ENCODE results near the gene RABAC1.
A peak's percentile ranks its signal among the peaks of the same experiment; 100 is the strongest.

Gene RABAC1

GRCh38 chr19:41932259-41932719, 26.8 kb downstream of the RABAC1 start:
- H3K9me3 Mint-ChIP-seq, result no peaks in the 10 kb centered on the region
- ATAC-seq, result no peak

GRCh38 chr19:41930926-41931592, 28.1 kb downstream of the RABAC1 start:
- H3K4me3 Mint-ChIP-seq, result no peak overlapping the region

More at GRCh38 chr19:41932259-41932719, 26.8 kb downstream of the RABAC1 start:
- peak overlapping the region; percentile 11 for H3K27ac Mint-ChIP-seq
- H3K27me3 Mint-ChIP-seq, result peaks cover 20% of the 10 kb centered on the region
- H3K4me1 Mint-ChIP-seq, result peaks cover 54% of the 10 kb centered on the region
- H3K36me3 Mint-ChIP-seq (ENCODE audit: low read depth), result no peaks in the 10 kb centered on the region
- no peak overlapping the region for H3K4me3 Mint-ChIP-seq
- DNase-seq, result no peak

GRCh38 chr19:41930322-41930722, 28.8 kb downstream of the RABAC1 start:
- H3K4me1 Mint-ChIP-seq, result peaks cover 42% of the 10 kb centered on the region
- DNase-seq (no peak), ATAC-seq (no peak)
- H3K36me3 Mint-ChIP-seq (ENCODE audit: low read depth), result no peaks in the 10 kb centered on the region
- no peaks in the 10 kb centered on the region for H3K9me3 Mint-ChIP-seq
- no peak overlapping the region for H3K27ac Mint-ChIP-seq
- peaks cover 14% of the 10 kb centered on the region for H3K27me3 Mint-ChIP-seq
- peak overlapping the region; percentile 24 for H3K4me3 Mint-ChIP-seq

More at GRCh38 chr19:41930926-41931592, 28.1 kb downstream of the RABAC1 start:
- Mint-ChIP-seq H3K27ac (no peak overlapping the region), H3K9me3 (no peaks in the 10 kb centered on the region), H3K4me1 (peaks cover 45% of the 10 kb centered on the region), H3K27me3 (peaks cover 16% of the 10 kb centered on the region), H3K36me3 (ENCODE audit: low read depth) (no peaks in the 10 kb centered on the region)
- DNase-seq, result no peak
- ATAC-seq, result no peak

- H3K27me3 Mint-ChIP-seq, result peaks cover 9% of the 10 kb centered on the region
- ATAC-seq (no peak), DNase-seq (no peak)
- no peak overlapping the region for H3K27ac Mint-ChIP-seq
- peaks cover 35% of the 10 kb centered on the region for H3K4me1 Mint-ChIP-seq
- no peaks in the 10 kb centered on the region for H3K9me3 Mint-ChIP-seq
- peak overlapping the region; percentile 80 for H3K4me3 Mint-ChIP-seq
- H3K36me3 Mint-ChIP-seq (ENCODE audit: low read depth), result no peaks in the 10 kb centered on the region
Observed at GRCh38 chr19:41929536-41930071, 29.5 kb downstream of the RABAC1 start.

GRCh38 chr19:41928754-41929535, 30.2 kb downstream of the RABAC1 start:
- DNase-seq (no peak), ATAC-seq (peak; percentile 41)
- Mint-ChIP-seq H3K9me3 (no peaks in the 10 kb centered on the region), H3K36me3 (ENCODE audit: low read depth) (no peaks in the 10 kb centered on the region), H3K27me3 (peaks cover 9% of the 10 kb centered on the region), H3K4me1 (peaks cover 30% of the 10 kb centered on the region), H3K27ac (peak overlapping the region; percentile 68), H3K4me3 (peak overlapping the region; percentile 80)

GRCh38 chr19:41928221-41928683, 30.9 kb downstream of the RABAC1 start, which contains the start of gene ERFL:
Gene ERFL, minus strand, starts transcription at chr19:41928449. Its CDS starts 15,530 bp downstream, at chr19:41912919.
- peak within 1 kb of the TSS; percentile 68 for H3K27ac Mint-ChIP-seq
- H3K4me3 Mint-ChIP-seq, result peak within 1 kb of the TSS; percentile 80
- peaks cover 9% of the 10 kb centered on the region for H3K27me3 Mint-ChIP-seq
- no peaks in the 10 kb centered on the region for H3K36me3 Mint-ChIP-seq (ENCODE audit: low read depth)
- ATAC-seq (peak; percentile 51), DNase-seq (no peak)
- H3K9me3 Mint-ChIP-seq, result no peaks in the 10 kb centered on the region
- H3K4me1 Mint-ChIP-seq, result peaks cover 26% of the 10 kb centered on the region

- H3K4me1 Mint-ChIP-seq, result peaks cover 28% of the 10 kb centered on the region
- H3K36me3 Mint-ChIP-seq (ENCODE audit: low read depth), result no peaks in the 10 kb centered on the region
- no peak for DNase-seq
- no peak overlapping the region for H3K27ac Mint-ChIP-seq
- peak overlapping the region; percentile 78 for H3K4me3 Mint-ChIP-seq
- no peaks in the 10 kb centered on the region for H3K9me3 Mint-ChIP-seq
- no peak for ATAC-seq
- peaks cover 10% of the 10 kb centered on the region for H3K27me3 Mint-ChIP-seq
Observed at GRCh38 chr19:41927497-41928192, 31.5 kb downstream of the RABAC1 start.

GRCh38 chr19:41926763-41927496, 32.2 kb downstream of the RABAC1 start:
- ATAC-seq (no peak), DNase-seq (no peak)
- H3K4me1 Mint-ChIP-seq, result peaks cover 32% of the 10 kb centered on the region
- H3K27me3 Mint-ChIP-seq, result peaks cover 15% of the 10 kb centered on the region
- no peak overlapping the region for H3K27ac Mint-ChIP-seq
- no peaks in the 10 kb centered on the region for H3K9me3 Mint-ChIP-seq
- H3K4me3 Mint-ChIP-seq, result no peak overlapping the region
- H3K36me3 Mint-ChIP-seq (ENCODE audit: low read depth), result no peaks in the 10 kb centered on the region

GRCh38 chr19:41926028-41926762, 32.9 kb downstream of the RABAC1 start:
- no peaks in the 10 kb centered on the region for H3K9me3 Mint-ChIP-seq
- no peak overlapping the region for H3K4me3 Mint-ChIP-seq
- H3K4me1 Mint-ChIP-seq, result peaks cover 34% of the 10 kb centered on the region
- H3K36me3 Mint-ChIP-seq (ENCODE audit: low read depth), result no peaks in the 10 kb centered on the region
- H3K27me3 Mint-ChIP-seq, result peaks cover 18% of the 10 kb centered on the region
- no peak for DNase-seq
- H3K27ac Mint-ChIP-seq, result no peak overlapping the region
- no peak for ATAC-seq

GRCh38 chr19:41925208-41926003, 33.7 kb downstream of the RABAC1 start:
- Mint-ChIP-seq H3K4me1 (peaks cover 30% of the 10 kb centered on the region), H3K4me3 (no peak overlapping the region), H3K9me3 (no peaks in the 10 kb centered on the region), H3K27ac (no peak overlapping the region), H3K27me3 (peaks cover 16% of the 10 kb centered on the region), H3K36me3 (ENCODE audit: low read depth) (no peaks in the 10 kb centered on the region)
- ATAC-seq (no peak), DNase-seq (no peak)

GRCh38 chr19:41924151-41925145, 34.7 kb downstream of the RABAC1 start:
- no peaks in the 10 kb centered on the region for H3K9me3 Mint-ChIP-seq
- H3K4me3 Mint-ChIP-seq, result no peak overlapping the region
- H3K27me3 Mint-ChIP-seq, result peaks cover 12% of the 10 kb centered on the region
- no peaks in the 10 kb centered on the region for H3K36me3 Mint-ChIP-seq (ENCODE audit: low read depth)
- no peak overlapping the region for H3K27ac Mint-ChIP-seq
- ATAC-seq (no peak), DNase-seq (no peak)
- peaks cover 23% of the 10 kb centered on the region for H3K4me1 Mint-ChIP-seq

Data from activated naive CD8-positive, alpha-beta T cell treated with anti-CD3 and anti-CD28 coated beads, Interleukin-2, amount 50 U/mL, for 24 hours (primary cell).